KOPT-K1 (cell line): Measurements from ENCODE around the gene ADCY4.
"Not testable (repeated sequence)": the region's sequence is repeated elsewhere in the genome, so short reads cannot be mapped to it uniquely, and the experiment has no call there.

Source experiments
- H3K27ac ChIP-seq: fragments of 200-600 bp; sonication (generic); 2 replicates; pipeline ENCODE4 v1.5.1; 2016; ENCODE audit warnings: antibody characterized with exemption, mild to moderate bottlenecking, low read depth, low read length; ENCODE audit not compliant: poor library complexity, severe bottlenecking
- H3K36me3 ChIP-seq: fragments of 200-600 bp; sonication (generic); 2 replicates; pipeline ENCODE4 v1.5.1; 2017; ENCODE audit warnings: antibody characterized with exemption, mild to moderate bottlenecking, low read length, moderate library complexity; ENCODE audit not compliant: insufficient read depth
- H3K9me3 ChIP-seq: fragments of 200-600 bp; sonication (generic); 2 replicates; pipeline ENCODE4 v1.5.1; 2017; ENCODE audit warnings: antibody characterized with exemption, low read length, mild to moderate bottlenecking; ENCODE audit not compliant: insufficient read depth, poor library complexity, severe bottlenecking

Gene ADCY4

DNA sequence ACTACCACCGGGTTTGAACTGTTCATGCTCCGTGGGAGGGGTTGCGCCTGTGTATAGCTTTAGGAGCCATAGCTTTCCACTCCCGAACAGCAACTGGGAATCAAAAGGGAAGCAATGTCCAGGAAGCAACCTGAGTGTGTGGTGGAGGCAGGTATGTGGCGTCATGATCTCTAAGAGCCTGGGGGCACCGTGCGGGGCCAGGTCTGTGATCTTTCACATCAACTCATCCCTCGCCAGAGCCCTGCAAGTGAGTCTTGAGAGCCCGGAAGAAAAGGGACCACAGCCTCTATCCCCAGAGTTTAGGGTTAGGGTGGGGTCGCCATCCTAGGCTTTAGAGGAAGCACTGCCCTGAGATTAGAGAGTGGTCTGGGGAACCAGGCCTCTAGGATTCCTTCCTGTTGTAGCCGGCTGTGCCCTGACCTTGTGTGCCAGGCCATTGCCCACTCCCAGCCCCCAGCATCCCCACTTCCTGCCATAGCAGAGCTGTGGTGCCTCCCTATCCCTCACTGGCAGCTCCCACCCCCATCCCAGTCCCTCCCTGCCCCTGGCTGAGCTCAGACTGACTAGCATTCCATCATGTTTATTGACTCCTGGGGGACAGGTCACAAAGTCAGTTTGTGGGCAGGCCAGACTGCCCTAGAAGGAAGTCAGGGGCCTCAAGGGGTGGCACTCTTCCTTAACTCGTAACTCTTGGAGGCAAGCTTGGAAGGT is 745 bp upstream of the ADCY4 start:
- H3K36me3 ChIP-seq, result no peaks in the 10 kb centered on the region
- H3K9me3 ChIP-seq, result no peaks in the 10 kb centered on the region
- no peak overlapping the region for H3K27ac ChIP-seq

DNA sequence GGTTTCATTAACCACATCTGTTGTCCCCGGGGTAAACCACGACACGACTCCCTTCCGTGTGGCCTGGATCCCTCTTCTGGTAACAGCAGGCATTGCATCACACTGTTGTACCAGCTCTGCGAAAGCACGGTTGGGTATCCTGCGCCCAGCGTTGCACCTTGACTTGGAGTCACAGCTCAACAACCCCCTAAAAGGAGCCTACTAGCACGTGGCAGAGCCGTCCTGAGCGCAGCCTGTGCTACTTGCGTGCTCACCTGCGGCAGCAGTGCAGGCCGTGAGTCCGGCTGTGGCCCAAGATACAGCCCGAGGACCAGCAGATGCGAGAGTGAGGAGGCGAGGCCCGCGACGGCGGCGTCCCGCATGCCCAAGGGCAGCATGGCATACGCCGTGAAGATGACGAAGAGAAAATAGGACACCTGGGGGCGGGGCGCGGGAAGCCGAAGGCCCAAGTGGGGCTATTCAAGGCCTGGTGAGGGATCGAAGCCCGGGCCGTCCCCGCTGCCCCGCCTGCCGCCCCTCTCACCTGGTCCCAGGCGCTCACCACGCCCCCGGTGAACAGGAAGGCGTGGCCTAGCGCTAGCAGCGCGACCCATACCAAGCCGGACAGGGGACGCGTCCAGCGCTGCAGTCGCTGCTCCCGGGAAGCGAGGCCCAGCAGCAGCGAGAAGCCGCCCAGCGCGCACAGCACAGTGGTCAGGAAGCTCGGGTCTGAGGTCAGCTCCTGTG is 2.4 kb downstream of the ADCY4 start:
- H3K36me3 ChIP-seq, result no peaks in the 10 kb centered on the region
- H3K9me3 ChIP-seq, result no peaks in the 10 kb centered on the region
- H3K27ac ChIP-seq, result no peak overlapping the region

DNA sequence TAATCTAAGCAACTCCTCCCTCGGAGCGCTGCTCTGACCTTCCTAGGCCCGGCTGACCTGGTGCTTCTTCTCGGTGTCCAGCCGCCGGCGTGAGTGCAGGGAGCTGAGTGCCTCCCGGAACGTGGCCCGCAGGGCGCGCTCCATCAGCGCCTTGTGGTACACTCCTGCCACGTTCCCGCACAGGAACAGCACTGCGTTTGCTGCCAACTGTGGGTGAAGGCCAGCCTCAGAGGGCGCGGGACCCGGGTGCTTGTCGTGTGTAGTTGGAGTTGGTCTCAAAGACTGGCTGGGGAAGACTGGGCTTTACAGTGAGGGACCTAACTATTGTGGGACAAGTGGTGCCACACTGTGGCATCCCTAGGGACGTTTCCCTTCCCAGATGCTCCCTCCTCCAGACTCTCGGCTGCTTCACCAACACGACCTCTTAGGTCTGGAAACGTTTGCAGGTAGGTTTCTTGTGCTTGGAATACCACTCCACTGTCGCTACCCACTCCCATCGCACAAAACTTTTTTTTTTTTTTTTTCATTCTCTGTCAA is 3.1 kb downstream of the ADCY4 start:
- H3K27ac ChIP-seq, result no peak overlapping the region
- H3K9me3 ChIP-seq, result no peaks in the 10 kb centered on the region
- H3K36me3 ChIP-seq, result no peaks in the 10 kb centered on the region

- Histone ChIP-seq H3K27ac (no peak overlapping the region), H3K36me3 (no peaks in the 10 kb centered on the region), H3K9me3 (no peaks in the 10 kb centered on the region)
Measured at GRCh38 chr14:24330973-24331674, 3.7 kb downstream of the ADCY4 start.

DNA sequence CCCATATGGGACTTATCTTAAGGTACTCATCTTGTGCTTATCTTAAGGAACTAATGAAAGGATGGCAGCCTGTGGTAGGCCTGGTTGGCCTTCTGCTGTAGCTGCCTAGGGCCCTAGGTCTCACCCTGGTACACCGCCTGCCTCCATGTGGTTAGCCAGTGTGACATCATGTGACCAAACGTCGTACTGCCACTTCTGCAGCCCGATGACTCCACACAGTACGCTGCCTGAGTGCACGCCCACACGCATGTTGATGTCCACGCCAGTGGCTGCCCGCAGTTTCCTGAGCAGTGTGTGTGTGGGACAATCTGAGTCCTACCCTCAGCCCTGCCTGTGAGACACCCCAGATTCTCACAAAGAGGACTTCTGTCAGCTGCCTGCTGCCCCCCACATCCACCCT is 5.1 kb downstream of the ADCY4 start:
- Histone ChIP-seq H3K27ac (no peak overlapping the region), H3K36me3 (no peaks in the 10 kb centered on the region), H3K9me3 (no peaks in the 10 kb centered on the region)

GRCh38 chr14:24329073-24329663 is 5.7 kb downstream of the ADCY4 start:
- Histone ChIP-seq H3K9me3 (no peaks in the 10 kb centered on the region), H3K27ac (no peak overlapping the region)

GRCh38 chr14:24327914-24328313 is 7.0 kb downstream of the ADCY4 start:
- H3K27ac ChIP-seq, H3K36me3 ChIP-seq, H3K9me3 ChIP-seq: not testable (repeated sequence)

More at GRCh38 chr14:24329073-24329663, 5.7 kb downstream of the ADCY4 start:
- H3K36me3 ChIP-seq, result no peaks in the 10 kb centered on the region

GRCh38 chr14:24327303-24327702 is 7.6 kb downstream of the ADCY4 start:
- H3K36me3 ChIP-seq, result no peaks in the 10 kb centered on the region
- no peaks in the 10 kb centered on the region for H3K9me3 ChIP-seq
- no peak overlapping the region for H3K27ac ChIP-seq

- Histone ChIP-seq H3K9me3 (no peaks in the 10 kb centered on the region), H3K27ac (no peak overlapping the region), H3K36me3 (no peaks in the 10 kb centered on the region)
Measured at GRCh38 chr14:24325963-24326362, 8.9 kb downstream of the ADCY4 start.

GRCh38 chr14:24325041-24325530 is 9.8 kb downstream of the ADCY4 start:
- no peaks in the 10 kb centered on the region for H3K9me3 ChIP-seq
- no peaks in the 10 kb centered on the region for H3K36me3 ChIP-seq
- no peak overlapping the region for H3K27ac ChIP-seq

DNA sequence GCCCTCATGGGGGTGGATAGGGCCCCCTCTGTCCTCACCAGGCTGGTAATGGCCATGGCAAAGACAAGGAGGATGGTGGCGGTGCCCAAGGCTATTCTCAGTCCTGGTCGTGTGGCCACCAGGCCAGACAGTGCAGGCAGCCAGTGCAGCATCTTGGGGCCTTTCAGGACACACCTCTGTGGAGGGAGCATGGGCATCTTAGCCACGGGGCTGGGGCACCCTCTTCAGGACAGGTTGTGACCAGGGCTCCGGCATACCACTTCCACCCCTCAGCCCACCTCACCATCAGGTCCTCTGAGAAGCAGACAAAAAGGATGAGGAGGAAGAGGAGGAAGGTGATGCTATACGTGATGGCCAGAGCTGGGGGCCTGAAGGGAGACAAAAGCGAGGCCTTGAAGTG is 10.8 kb downstream of the ADCY4 start:
- H3K36me3 ChIP-seq, result no peaks in the 10 kb centered on the region
- no peak overlapping the region for H3K27ac ChIP-seq
- no peaks in the 10 kb centered on the region for H3K9me3 ChIP-seq

DNA sequence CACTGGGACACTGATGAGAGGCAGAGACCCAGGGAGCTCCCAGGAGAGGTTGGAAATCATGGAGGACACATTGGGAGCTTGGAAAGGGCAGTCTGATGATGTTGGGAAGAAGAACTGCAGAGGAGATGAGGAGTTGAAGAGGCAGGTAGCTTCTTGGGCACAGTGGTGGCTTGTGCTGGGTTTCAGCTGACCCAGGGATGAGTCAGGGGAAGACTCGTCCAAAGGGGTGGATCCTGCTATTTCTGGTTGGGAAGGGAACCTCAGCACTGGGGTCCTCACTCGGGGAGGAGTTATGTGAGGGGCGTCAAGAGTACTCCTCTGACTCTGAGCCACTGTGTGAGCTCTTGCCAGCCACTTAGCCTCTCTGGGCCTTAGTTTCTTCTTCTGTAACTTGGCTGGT is 11.5 kb downstream of the ADCY4 start:
- Histone ChIP-seq H3K36me3 (no peaks in the 10 kb centered on the region), H3K9me3 (no peaks in the 10 kb centered on the region), H3K27ac (no peak overlapping the region)

- H3K27ac ChIP-seq, result no peak overlapping the region
- no peaks in the 10 kb centered on the region for H3K36me3 ChIP-seq
- no peaks in the 10 kb centered on the region for H3K9me3 ChIP-seq
Measured at GRCh38 chr14:24322672-24323071, 12.2 kb downstream of the ADCY4 start.

- Histone ChIP-seq H3K27ac (no peak overlapping the region), H3K9me3 (no peaks in the 10 kb centered on the region), H3K36me3 (no peaks in the 10 kb centered on the region)
Measured at GRCh38 chr14:24321212-24321975, 13.5 kb downstream of the ADCY4 start.
